DOHH2 (cell line): ENCODE measurements around the gene SYTL2.

Experiments
- H3F3A ChIP-seq: fragments of 200-600 bp; sonication (generic), shearing (Covaris generic); 2 replicates; pipeline ENCODE4 v1.6.0; 2016; ENCODE audit warnings: antibody characterized with exemption, mild to moderate bottlenecking; ENCODE audit not compliant: control insufficient read depth, insufficient read depth
- H3K27ac ChIP-seq: fragments of 200-600 bp; sonication (generic); 2 replicates; pipeline ENCODE4 v1.5.1; 2014; ENCODE audit warnings: low read depth, mild to moderate bottlenecking, low read length, moderate library complexity
- H3K27me3 ChIP-seq: fragments of 200-600 bp; sonication (generic); 2 replicates; pipeline ENCODE4 v1.6.1; 2014; ENCODE audit warnings: mild to moderate bottlenecking, low read length, mixed read lengths; ENCODE audit not compliant: control insufficient read depth
- H3K36me3 ChIP-seq: fragments of 200-600 bp; sonication (generic); 2 replicates; pipeline ENCODE4 v1.6.1; 2014; ENCODE audit warnings: mild to moderate bottlenecking, low read length, moderate library complexity, mixed read lengths; ENCODE audit not compliant: control insufficient read depth
- H3K4me1 ChIP-seq: fragments of 200-600 bp; sonication (generic); 2 replicates; pipeline ENCODE4 v1.6.1; 2014; ENCODE audit warnings: mild to moderate bottlenecking, low read length, mixed read lengths; ENCODE audit not compliant: control insufficient read depth
- H3K4me2 ChIP-seq: fragments of 200-600 bp; sonication (generic); 2 replicates; pipeline ENCODE4 v1.6.0; 2014; ENCODE audit warnings: mild to moderate bottlenecking, low read length, moderate library complexity
- H3K4me3 ChIP-seq: fragments of 200-600 bp; sonication (generic); 2 replicates; pipeline ENCODE4 v1.5.1; 2014; ENCODE audit warnings: mild to moderate bottlenecking, low read length, mixed read lengths
- H3K79me2 ChIP-seq: fragments of 200-600 bp; sonication (generic); 2 replicates; pipeline ENCODE4 v1.6.1; 2014; ENCODE audit warnings: mild to moderate bottlenecking, low read length, mixed read lengths; ENCODE audit not compliant: control insufficient read depth
- H3K9me2 ChIP-seq: fragments of 200-600 bp; sonication (generic); replicated peaks from 2 replicates; pipeline ENCODE4 v1.6.1; 2014; ENCODE audit warnings: mild to moderate bottlenecking, low read length, mixed read lengths; ENCODE audit not compliant: control insufficient read depth
- H3K9me3 ChIP-seq: fragments of 200-600 bp; sonication (generic); 2 replicates; pipeline ENCODE4 v1.6.1; 2014; ENCODE audit warnings: antibody characterized with exemption, low read length, mixed read lengths; ENCODE audit not compliant: control insufficient read depth, insufficient read depth
- H4K20me1 ChIP-seq: fragments of 200-600 bp; sonication (generic); 2 replicates; pipeline ENCODE4 v1.6.0; 2014; ENCODE audit warnings: low read depth, mild to moderate bottlenecking, antibody characterized with exemption, low read length, moderate library complexity; ENCODE audit not compliant: control insufficient read depth, insufficient read depth
- EZH2phosphoT487 ChIP-seq: fragments of 200-600 bp; sonication (generic); IDR thresholded peaks from 2 replicates; pipeline ENCODE4 v1.6.1; 2017; ENCODE audit warnings: borderline replicate concordance, mild to moderate bottlenecking, antibody characterized with exemption, low read length, moderate library complexity, mixed read lengths
- TF ChIP-seq, protein P1 (sequence below): fragments of 200-600 bp; sonication (generic); IDR thresholded peaks from one replicate; pipeline ENCODE4 v1.5.1; 2014; ENCODE audit warnings: antibody characterized with exemption, mild to moderate bottlenecking, low read depth, low read length; ENCODE audit not compliant: poor library complexity, severe bottlenecking

The SYTL2 gene

DNA sequence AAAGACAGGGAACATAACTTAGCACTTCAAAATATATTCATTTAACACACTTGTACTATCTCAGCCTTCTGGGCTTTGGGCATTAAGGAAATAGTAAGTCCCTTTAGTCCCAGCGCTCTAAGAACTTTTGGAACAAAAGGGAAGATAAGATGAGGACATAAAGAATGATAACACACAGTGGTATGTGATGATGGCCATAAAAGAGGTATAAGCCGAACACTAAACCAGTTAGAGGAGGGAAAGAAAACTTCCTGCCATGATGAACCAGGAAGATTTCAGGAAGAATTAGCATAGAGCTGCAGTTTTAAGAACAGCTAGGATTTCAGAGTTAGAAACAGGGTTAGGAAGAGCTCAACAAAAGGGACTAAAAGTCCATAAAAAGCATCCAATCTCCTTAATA, 11.8 kb downstream of the SYTL2 start:
- Histone ChIP-seq H3K9me3 (no peaks in the 10 kb centered on the region), H3K36me3 (no peaks in the 10 kb centered on the region), H3K27me3 (peaks cover 6% of the 10 kb centered on the region; the same call in 1 of the 2 replicates), H3K27ac (no peak overlapping the region), H3K79me2 (no peaks in the 10 kb centered on the region), H3F3A (no peaks in the 10 kb centered on the region), H3K4me2 (no peak overlapping the region), H3K4me1 (no peaks in the 10 kb centered on the region), H4K20me1 (no peaks in the 10 kb centered on the region), H3K9me2 (no peaks in the 10 kb centered on the region), H3K4me3 (no peak overlapping the region)
- no peak for TF ChIP-seq EZH2phosphoT487
- TF ChIP-seq, protein P1, sequence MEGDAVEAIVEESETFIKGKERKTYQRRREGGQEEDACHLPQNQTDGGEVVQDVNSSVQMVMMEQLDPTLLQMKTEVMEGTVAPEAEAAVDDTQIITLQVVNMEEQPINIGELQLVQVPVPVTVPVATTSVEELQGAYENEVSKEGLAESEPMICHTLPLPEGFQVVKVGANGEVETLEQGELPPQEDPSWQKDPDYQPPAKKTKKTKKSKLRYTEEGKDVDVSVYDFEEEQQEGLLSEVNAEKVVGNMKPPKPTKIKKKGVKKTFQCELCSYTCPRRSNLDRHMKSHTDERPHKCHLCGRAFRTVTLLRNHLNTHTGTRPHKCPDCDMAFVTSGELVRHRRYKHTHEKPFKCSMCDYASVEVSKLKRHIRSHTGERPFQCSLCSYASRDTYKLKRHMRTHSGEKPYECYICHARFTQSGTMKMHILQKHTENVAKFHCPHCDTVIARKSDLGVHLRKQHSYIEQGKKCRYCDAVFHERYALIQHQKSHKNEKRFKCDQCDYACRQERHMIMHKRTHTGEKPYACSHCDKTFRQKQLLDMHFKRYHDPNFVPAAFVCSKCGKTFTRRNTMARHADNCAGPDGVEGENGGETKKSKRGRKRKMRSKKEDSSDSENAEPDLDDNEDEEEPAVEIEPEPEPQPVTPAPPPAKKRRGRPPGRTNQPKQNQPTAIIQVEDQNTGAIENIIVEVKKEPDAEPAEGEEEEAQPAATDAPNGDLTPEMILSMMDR, result no peak

DNA sequence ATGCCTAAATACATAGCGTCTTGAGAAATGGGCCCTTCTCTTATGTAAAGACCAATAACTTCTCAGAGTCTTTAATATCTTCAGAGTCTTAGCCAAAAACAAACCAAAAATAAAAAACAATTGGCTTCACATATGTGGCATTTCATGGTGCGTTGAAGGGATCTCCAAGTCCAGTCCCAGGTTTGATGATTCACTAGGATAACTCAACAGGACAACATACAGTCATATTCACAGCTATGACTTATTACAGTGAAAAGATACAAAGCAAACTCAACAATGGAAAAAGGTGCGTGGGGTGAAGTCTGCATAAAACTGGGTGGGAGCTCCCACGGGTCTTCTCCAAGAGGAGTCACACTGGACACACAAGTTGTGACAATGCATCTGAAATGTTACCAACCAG, 12.6 kb downstream of the SYTL2 start:
- H3K27me3 ChIP-seq, result peaks cover 6% of the 10 kb centered on the region; the same call in 1 of the 2 replicates

DNA sequence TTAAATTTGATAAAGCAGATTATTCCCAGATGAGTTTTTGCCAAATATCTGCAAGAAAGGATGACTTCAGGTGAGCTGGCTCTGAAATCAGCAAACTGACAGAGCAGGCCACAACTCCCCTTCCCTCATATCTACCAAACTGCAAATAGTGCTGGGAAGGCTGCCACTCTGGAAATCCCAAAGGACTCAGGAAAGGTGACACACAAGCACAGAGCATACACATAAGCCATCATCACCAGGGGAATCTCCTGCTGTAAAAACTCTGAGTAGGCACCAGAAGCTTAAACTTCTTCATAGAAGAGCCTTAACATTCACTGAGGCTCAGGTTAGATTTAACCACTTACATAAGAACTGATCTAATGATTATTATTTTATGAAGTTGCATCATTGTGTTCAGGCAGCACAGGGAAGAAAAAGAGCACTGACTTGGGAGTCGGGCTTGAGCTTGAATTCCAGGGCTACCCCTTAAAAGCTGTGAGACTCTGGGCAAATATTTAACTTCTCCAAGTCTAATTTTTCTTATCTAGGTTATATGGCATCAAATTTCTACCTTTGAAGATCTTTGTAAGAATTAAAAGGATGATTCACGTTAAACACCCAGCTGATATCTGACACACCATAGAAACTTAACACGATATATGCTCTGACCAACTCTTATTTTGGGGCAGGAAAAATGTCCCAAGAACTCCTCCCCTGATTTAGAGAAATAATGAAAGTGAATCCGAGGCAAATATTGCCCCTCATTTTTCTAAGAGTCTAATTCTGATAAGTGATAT, 15.0 kb downstream of the SYTL2 start:
- no peaks in the 10 kb centered on the region for H3F3A ChIP-seq
- H3K36me3 ChIP-seq, result no peaks in the 10 kb centered on the region
- no peak for TF ChIP-seq EZH2phosphoT487
- TF ChIP-seq, protein P1, result no peak
- no peaks in the 10 kb centered on the region for H3K4me1 ChIP-seq
- H3K79me2 ChIP-seq, result no peaks in the 10 kb centered on the region
- H3K9me2 ChIP-seq, result no peaks in the 10 kb centered on the region
- H4K20me1 ChIP-seq, result no peaks in the 10 kb centered on the region
- no peak overlapping the region for H3K4me2 ChIP-seq
- H3K9me3 ChIP-seq, result no peaks in the 10 kb centered on the region
- H3K4me3 ChIP-seq, result no peak overlapping the region
- no peaks in the 10 kb centered on the region for H3K27me3 ChIP-seq
- H3K27ac ChIP-seq, result no peak overlapping the region

More for the DNA sequence above, 12.6 kb downstream of the SYTL2 start:
- H3K79me2 ChIP-seq, result no peaks in the 10 kb centered on the region
- no peak overlapping the region for H3K4me2 ChIP-seq
- H3K4me1 ChIP-seq, result no peaks in the 10 kb centered on the region
- no peak for TF ChIP-seq EZH2phosphoT487
- TF ChIP-seq, protein P1, result no peak
- no peak overlapping the region for H3K27ac ChIP-seq
- no peaks in the 10 kb centered on the region for H3K9me3 ChIP-seq
- H3K36me3 ChIP-seq, result no peaks in the 10 kb centered on the region
- H3F3A ChIP-seq, result no peaks in the 10 kb centered on the region
- H3K4me3 ChIP-seq, result no peak overlapping the region
- H4K20me1 ChIP-seq, result no peaks in the 10 kb centered on the region
- H3K9me2 ChIP-seq, result no peaks in the 10 kb centered on the region
